Measurements from ENCODE around the gene PCDH9.

- TF ChIP-seq CTCF (IDR thresholded peaks at IDR 0.05) (no peak), POLR2AphosphoS5 (IDR thresholded peaks at IDR 0.05; ENCODE audit: insufficient read depth in 1 of 2, low read depth in 1 of 2) (no peak), POLR2A (IDR thresholded peaks at IDR 0.05) (no peak)
These were observed 281.2 kb downstream of the PCDH9 start for GRCh38 chr13:66948910-66949309.
